CD4-positive, alpha-beta T cell (primary cell): ENCODE results near the gene TTLL13. TPM values are rescaled to one million over a fixed set of nuclear protein-coding genes. Genes with fewer than 3 reads are reported as not detected.

Experiments used
- ATAC-seq: fragments of 200-7000 bp; cut with Tn5 transposase; one replicate; pipeline ENCODE4 v1.10.0; 2022; ENCODE audit warnings: mild to moderate bottlenecking; ENCODE audit not compliant: poor library complexity
- CTCF ChIA-PET: fragments of 350-600 bp; sonication (Branson Sonifier 250); formaldehyde crosslinking; loops from one replicate; lab custom pipeline; 2021; ENCODE audit warnings: antibody characterized with exemption, inconsistent platforms; lab: Charles Lee
- POLR2A ChIA-PET: fragments of 350-600 bp; sonication (Branson Sonifier 250); formaldehyde crosslinking; loops from one replicate; lab custom pipeline; 2021; ENCODE audit warnings: antibody characterized with exemption, inconsistent platforms; lab: Charles Lee
- DNase-seq, 14 experiments: peaks; one replicate each; pipeline ENCODE4 v3.0.0-alpha.2; 2013 to 2020; ENCODE audit warnings: mixed read lengths in 2 of 14
- H3K27ac ChIP-seq, 2 donors: one replicate each; pipeline versions ENCODE4 v1.5.1 to v1.7.0; 2013; ENCODE audit warnings: low read length in 2 of 2, low read depth in 1 of 2, mild to moderate bottlenecking in 1 of 2
- H3K27me3 ChIP-seq, 2 experiments: 1 replicate in 1 of 2; 2 replicates in 1 of 2; pipeline versions ENCODE4 v1.6.1 to v1.7.0; 2013; ENCODE audit warnings: low read length in 2 of 2, control low read depth in 1 of 2, mild to moderate bottlenecking in 1 of 2, moderate library complexity in 1 of 2; ENCODE audit not compliant: insufficient read depth in 2 of 2, control insufficient read depth in 1 of 2
- H3K36me3 ChIP-seq: one replicate; pipeline ENCODE4 v1.6.1; 2013; ENCODE audit warnings: low read length, control low read depth; ENCODE audit not compliant: insufficient read depth
- H3K4me1 ChIP-seq: one replicate; pipeline ENCODE4 v1.6.1; 2013; ENCODE audit warnings: low read length, control low read depth; ENCODE audit not compliant: insufficient read depth
- H3K4me3 ChIP-seq: one replicate; pipeline ENCODE4 v1.5.1; 2013; ENCODE audit warnings: mild to moderate bottlenecking, low read length, moderate library complexity
- H3K9me3 ChIP-seq, 2 experiments: 1 replicate in 1 of 2; 2 replicates in 1 of 2; pipeline versions ENCODE4 v1.6.1 to v1.7.0; 2013; ENCODE audit warnings: low read length in 2 of 2, mild to moderate bottlenecking in 2 of 2, control low read depth in 1 of 2, moderate library complexity in 1 of 2; ENCODE audit not compliant: control insufficient read depth in 1 of 2, insufficient read depth in 1 of 2
- H3K27ac Mint-ChIP-seq: one replicate; pipeline ENCODE4 v1.8.0; 2020; ENCODE audit warnings: mixed read lengths
- H3K27me3 Mint-ChIP-seq: one replicate; pipeline ENCODE4 v1.8.0; 2021; ENCODE audit warnings: mixed read lengths
- H3K36me3 Mint-ChIP-seq: one replicate; pipeline ENCODE4 v1.8.0; 2021; ENCODE audit warnings: low read depth, mixed read lengths
- H3K4me1 Mint-ChIP-seq: one replicate; pipeline ENCODE4 v1.8.0; 2021; ENCODE audit warnings: low read depth, mixed read lengths
- H3K4me3 Mint-ChIP-seq: one replicate; pipeline ENCODE4 v1.8.0; 2020; ENCODE audit warnings: mild to moderate bottlenecking, mixed read lengths
- H3K9me3 Mint-ChIP-seq: one replicate; pipeline ENCODE4 v1.8.0; 2020; ENCODE audit warnings: mixed read lengths
- CTCF ChIP-seq: fragments of 200-600 bp; IDR thresholded peaks from one replicate; pipeline ENCODE4 v1.8.0; 2022; ENCODE audit warnings: antibody characterized with exemption, mild to moderate bottlenecking
- intact Hi-C, 2 experiments: fragments of 100-400 bp; cut with DNase I in 1 of 2; cut with micrococcal nuclease in 1 of 2; formaldehyde crosslinking; loops; one replicate each; pipeline versions ENCODE4 v1.15.1 to v1.9.0; 2023 to 2025; cut with DNase I, micrococcal nuclease
- total RNA-seq, 174 experiments: library from RNA in 2 of 174; stranded (reverse) in 2 of 174; gene quantifications; one replicate each; pipeline ENCODE4 v1.2.3 and lab custom pipeline; 2021 to 2026

Gene TTLL13
- total RNA-seq, 2 experiments from 2014 or later, result 0.63 to 1.8 TPM

- Mint-ChIP-seq H3K4me3 (no peak overlapping the region), H3K27ac (no peak overlapping the region), H3K9me3 (no peaks in the 10 kb centered on the region), H3K4me1 (peaks cover 33% of the 10 kb centered on the region), H3K27me3 (no peaks in the 10 kb centered on the region), H3K36me3 (peaks cover 6% of the 10 kb centered on the region)
- ChIA-PET POLR2A (no interaction called here), CTCF (no interaction called here)
- H3K4me3 ChIP-seq, result no peak overlapping the region
- no peak for TF ChIP-seq CTCF
- H3K4me1 ChIP-seq, result peaks cover 37% of the 10 kb centered on the region
- no peaks in the 10 kb centered on the region for H3K9me3 ChIP-seq
- no peak overlapping the region for H3K27ac ChIP-seq
- no peaks in the 10 kb centered on the region for H3K27me3 ChIP-seq
- intact Hi-C loops, result no loop called here
- DNase-seq (no peak), ATAC-seq (no peak)
- peaks cover 11% of the 10 kb centered on the region for H3K36me3 ChIP-seq
Measured at GRCh38 chr15:90205050-90205848, 44.1 kb upstream of the TTLL13 start.

- no peak for ATAC-seq
- Mint-ChIP-seq H3K4me3 (no peak overlapping the region), H3K36me3 (peaks cover 6% of the 10 kb centered on the region), H3K9me3 (no peaks in the 10 kb centered on the region), H3K4me1 (peaks cover 34% of the 10 kb centered on the region), H3K27ac (no peak overlapping the region), H3K27me3 (no peaks in the 10 kb centered on the region)
- intact Hi-C loops, result no loop called here
- DNase-seq, result no peak
- Histone ChIP-seq H3K36me3 (peaks cover 12% of the 10 kb centered on the region), H3K9me3 (no peaks in the 10 kb centered on the region), H3K27ac (no peak overlapping the region), H3K4me3 (no peak overlapping the region), H3K27me3 (no peaks in the 10 kb centered on the region), H3K4me1 (peaks cover 34% of the 10 kb centered on the region)
- ChIA-PET POLR2A (interaction anchor here (1.0 kb wide), 1 partner anchor 14 kb away, joined by 3 read pairs; no protein-coding TSS in a partner anchor), CTCF (no interaction called here)
- no peak for TF ChIP-seq CTCF
Measured at GRCh38 chr15:90205886-90206285, 43.5 kb upstream of the TTLL13 start.

GRCh38 chr15:90207252-90207651 is 42.1 kb upstream of the TTLL13 start:
- Mint-ChIP-seq H3K4me1 (peaks cover 35% of the 10 kb centered on the region), H3K9me3 (no peaks in the 10 kb centered on the region), H3K36me3 (peaks cover 6% of the 10 kb centered on the region), H3K27me3 (no peaks in the 10 kb centered on the region), H3K27ac (no peak overlapping the region), H3K4me3 (no peak overlapping the region)
- Histone ChIP-seq H3K4me3 (no peak overlapping the region), H3K4me1 (peaks cover 35% of the 10 kb centered on the region), H3K27me3 (no peaks in the 10 kb centered on the region), H3K36me3 (peaks cover 12% of the 10 kb centered on the region), H3K27ac (no peak overlapping the region), H3K9me3 (no peaks in the 10 kb centered on the region)
- ATAC-seq (no peak), DNase-seq (no peak)
- POLR2A ChIA-PET, result interaction anchor here (0.6 kb wide), 1 partner anchor 136 kb away, joined by 3 read pairs; no protein-coding TSS in a partner anchor
- CTCF ChIA-PET, result no interaction called here
- intact Hi-C loops, result no loop called here
- TF ChIP-seq CTCF, result no peak
